ENCODE measurements around the gene PRR15. TPM values are rescaled to one million over a fixed set of nuclear protein-coding genes. Genes with fewer than 3 reads are reported as not detected.

PRR15 gene
- total RNA-seq, 3 donors from 2014 or later, result 0.64 to 13.2 (median 11.8) TPM

DNA sequence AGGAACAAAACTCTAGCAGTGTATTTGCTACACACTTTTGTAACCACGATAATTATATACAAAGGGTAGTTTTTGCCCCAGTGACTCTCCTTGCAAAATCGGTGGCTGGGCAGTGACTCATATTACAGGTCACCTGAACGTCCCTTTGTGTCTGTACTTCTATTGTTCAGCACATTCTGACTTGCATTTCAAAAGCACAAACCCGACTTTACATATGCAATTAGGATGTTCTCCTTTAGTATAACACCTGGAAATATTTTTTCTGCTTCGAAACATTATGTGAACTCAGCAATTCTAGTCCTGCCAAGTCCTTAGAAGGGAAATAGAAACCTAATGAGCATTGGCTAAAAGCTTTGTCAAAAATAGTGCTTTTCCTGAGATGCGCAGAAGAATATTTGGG, 6.0 kb downstream of the PRR15 start:
- Histone ChIP-seq H3K27me3 (no peaks in the 10 kb centered on the region), H3K36me3 (no peaks in the 10 kb centered on the region), H3K4me3 (no peak overlapping the region), H3K4me1 (no peaks in the 10 kb centered on the region), H3K27ac (no peak overlapping the region), H3K9me3 (no peaks in the 10 kb centered on the region)
- DNase-seq (ENCODE audit: low spot score in 2 of 2), result no peak
- TF ChIP-seq POLR2AphosphoS5 (IDR thresholded peaks at IDR 0.05) (no peak), POLR2A (IDR thresholded peaks at IDR 0.05) (no peak), CTCF (IDR thresholded peaks at IDR 0.05) (no peak)
- intact Hi-C loops (cut with DNase I; ENCODE audit: low total_unique reads), result no loop called here

DNA sequence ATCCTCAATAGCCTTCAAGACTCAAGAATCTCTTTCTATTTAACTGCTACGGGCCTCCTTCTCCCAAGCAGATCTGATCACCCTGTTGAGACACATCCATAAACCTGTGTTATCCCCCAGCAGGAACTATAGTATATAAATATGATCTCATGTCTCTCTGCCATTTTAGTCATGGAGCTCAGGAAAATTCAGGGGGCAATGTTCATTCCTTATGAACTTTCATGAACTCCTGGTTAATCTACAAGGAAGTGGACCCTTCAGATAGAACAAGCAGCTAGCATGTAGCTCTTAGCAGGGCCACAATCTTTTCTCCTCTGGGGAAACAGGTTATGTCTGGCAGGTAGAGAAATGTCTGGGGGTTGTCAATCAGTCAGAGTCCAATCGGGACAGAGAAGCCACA, 8.9 kb downstream of the PRR15 start:
- no peak overlapping the region for H3K4me3 ChIP-seq
- no peaks in the 10 kb centered on the region for H3K36me3 ChIP-seq
- DNase-seq (ENCODE audit: low spot score in 2 of 2), result no peak
- no peaks in the 10 kb centered on the region for H3K4me1 ChIP-seq
- H3K27me3 ChIP-seq, result no peaks in the 10 kb centered on the region
- intact Hi-C loops (cut with DNase I; ENCODE audit: low total_unique reads), result no loop called here
- no peak for TF ChIP-seq CTCF (IDR thresholded peaks at IDR 0.05)
- no peak for TF ChIP-seq POLR2A (IDR thresholded peaks at IDR 0.05)
- TF ChIP-seq POLR2AphosphoS5 (IDR thresholded peaks at IDR 0.05), result no peak
- H3K9me3 ChIP-seq, result peaks cover 7 to 8% of the 10 kb centered on the region in 2 donors
- H3K27ac ChIP-seq, result no peak overlapping the region

DNA sequence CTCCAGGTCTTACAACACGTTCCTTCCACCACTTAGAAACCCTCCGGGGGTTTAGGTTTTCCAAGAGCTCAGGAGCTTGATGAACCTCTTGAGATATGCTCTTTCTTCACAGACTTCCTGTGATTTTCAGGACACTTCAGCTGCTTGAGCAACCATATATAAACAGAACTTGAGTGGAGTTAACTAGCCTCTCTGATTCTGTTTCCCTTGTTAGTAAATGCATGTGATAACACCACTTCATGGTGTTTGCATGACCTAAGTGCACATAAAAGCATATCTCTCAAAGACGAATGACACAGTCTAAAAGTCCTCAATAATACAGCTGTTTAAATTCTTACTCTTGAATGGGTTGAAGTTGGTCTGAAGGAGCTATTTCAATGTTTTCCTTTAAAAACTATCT, 9.9 kb downstream of the PRR15 start:
- intact Hi-C loops (cut with DNase I; ENCODE audit: low total_unique reads), result no loop called here
- Histone ChIP-seq H3K4me1 (no peaks in the 10 kb centered on the region), H3K9me3 (peaks cover 10 to 13% of the 10 kb centered on the region in 2 donors), H3K4me3 (no peak overlapping the region), H3K36me3 (no peaks in the 10 kb centered on the region), H3K27me3 (no peaks in the 10 kb centered on the region), H3K27ac (no peak overlapping the region)
- TF ChIP-seq CTCF (IDR thresholded peaks at IDR 0.05) (no peak), POLR2AphosphoS5 (IDR thresholded peaks at IDR 0.05) (no peak), POLR2A (IDR thresholded peaks at IDR 0.05) (no peak)
- no peak for DNase-seq (ENCODE audit: low spot score in 2 of 2)

- no peak for DNase-seq (ENCODE audit: low spot score in 2 of 2)
- H3K9me3 ChIP-seq, result peaks cover 10 to 13% of the 10 kb centered on the region in 2 donors
- no peaks in the 10 kb centered on the region for H3K4me1 ChIP-seq
- no peaks in the 10 kb centered on the region for H3K36me3 ChIP-seq
- H3K27me3 ChIP-seq, result no peaks in the 10 kb centered on the region
- intact Hi-C loops (cut with DNase I; ENCODE audit: low total_unique reads), result no loop called here
- H3K4me3 ChIP-seq, result no peak overlapping the region
- TF ChIP-seq POLR2AphosphoS5 (IDR thresholded peaks at IDR 0.05), result no peak
- TF ChIP-seq POLR2A (IDR thresholded peaks at IDR 0.05), result no peak
- TF ChIP-seq CTCF (IDR thresholded peaks at IDR 0.05), result no peak
- H3K27ac ChIP-seq, result no peak overlapping the region
These were observed 11.0 kb downstream of the PRR15 start for GRCh38 chr7:29574659-29575058.

- intact Hi-C loops (cut with DNase I; ENCODE audit: low total_unique reads), result no loop called here
- H3K27me3 ChIP-seq, result no peaks in the 10 kb centered on the region
- no peak overlapping the region for H3K4me3 ChIP-seq
- no peak for TF ChIP-seq POLR2A (IDR thresholded peaks at IDR 0.05)
- TF ChIP-seq CTCF (IDR thresholded peaks at IDR 0.05), result no peak
- TF ChIP-seq POLR2AphosphoS5 (IDR thresholded peaks at IDR 0.05), result no peak
- no peaks in the 10 kb centered on the region for H3K4me1 ChIP-seq
- no peaks in the 10 kb centered on the region for H3K9me3 ChIP-seq
- DNase-seq (ENCODE audit: low spot score in 2 of 2), result no peak
- H3K27ac ChIP-seq, result no peak overlapping the region
- H3K36me3 ChIP-seq, result no peaks in the 10 kb centered on the region
These were observed 23.7 kb downstream of the PRR15 start for GRCh38 chr7:29587195-29587808.

Measured in breast epithelium (tissue), 4 donors.